HEK293T (cell line): ENCODE results near the gene RCN2.
"Not testable (repeated sequence)": the region's sequence is repeated elsewhere in the genome, so short reads cannot be mapped to it uniquely, and the experiment has no call there.

Source experiments
- CTCF ChIA-PET: fragments of 350-600 bp; formaldehyde crosslinking; extraction: SDS; loops from one replicate; lab custom pipeline; 2021; ENCODE audit warnings: antibody characterized with exemption, inconsistent platforms; lab: Yijun Ruan, JAX
- POLR2A ChIA-PET: fragments of 350-600 bp; formaldehyde crosslinking; extraction: SDS; loops from one replicate; lab custom pipeline; 2020; ENCODE audit warnings: antibody characterized with exemption, inconsistent platforms; lab: Yijun Ruan, JAX
- DNase-seq: peaks from one replicate; pipeline ENCODE4 v3.0.0; 2012; ENCODE audit warnings: mixed read lengths; ENCODE audit errors: extremely low spot score
- ARNT ChIP-seq: fragments of 450-650 bp; IDR thresholded peaks from 2 replicates; pipeline ENCODE4 v1.6.1; 2017; ENCODE audit warnings: mild to moderate bottlenecking
- BHLHE40 ChIP-seq: fragments of 450-650 bp; IDR thresholded peaks from 2 replicates; pipeline ENCODE4 v1.6.1; 2016; ENCODE audit warnings: mild to moderate bottlenecking, moderate library complexity, borderline replicate concordance
- CTBP1 ChIP-seq: fragments of 450-650 bp; IDR thresholded peaks from 2 replicates; pipeline ENCODE4 v1.6.1; 2016; ENCODE audit warnings: borderline replicate concordance
- ELF4 ChIP-seq: fragments of 450-650 bp; IDR thresholded peaks from 2 replicates; pipeline ENCODE4 v1.6.1; 2017; ENCODE audit warnings: antibody characterized with exemption
- FOXA1 ChIP-seq: fragments of 450-650 bp; IDR thresholded peaks from 2 replicates; pipeline ENCODE4 v1.6.1; 2016; ENCODE audit warnings: mild to moderate bottlenecking
- FOXK2 ChIP-seq: fragments of 450-650 bp; IDR thresholded peaks from 2 replicates; pipeline ENCODE4 v1.6.1; 2016; ENCODE audit warnings: mild to moderate bottlenecking
- FOXM1 ChIP-seq: fragments of 450-650 bp; IDR thresholded peaks from 2 replicates; pipeline ENCODE4 v1.6.1; 2017; ENCODE audit warnings: mild to moderate bottlenecking, borderline replicate concordance
- HDGF ChIP-seq: fragments of 450-650 bp; IDR thresholded peaks from 2 replicates; pipeline ENCODE4 v1.6.1; 2017; ENCODE audit warnings: antibody characterized with exemption, borderline replicate concordance
- L3MBTL2 ChIP-seq: fragments of 450-650 bp; conservative IDR thresholded peaks from 2 replicates; pipeline ENCODE4 v1.6.1; 2016; ENCODE audit warnings: mild to moderate bottlenecking
- LEF1 ChIP-seq: fragments of 450-650 bp; IDR thresholded peaks from 2 replicates; pipeline ENCODE4 v1.6.1; 2017; ENCODE audit warnings: mild to moderate bottlenecking, borderline replicate concordance
- NFRKB ChIP-seq: fragments of 450-650 bp; IDR thresholded peaks from 2 replicates; pipeline ENCODE4 v1.6.1; 2016; ENCODE audit warnings: mild to moderate bottlenecking, moderate library complexity
- PKNOX1 ChIP-seq: fragments of 450-650 bp; IDR thresholded peaks from 2 replicates; pipeline ENCODE4 v1.6.1; 2016
- SP1 ChIP-seq: fragments of 450-650 bp; IDR thresholded peaks from 2 replicates; pipeline ENCODE4 v1.6.1; 2017
- SUZ12 ChIP-seq: fragments of 450-650 bp; IDR thresholded peaks from 2 replicates; pipeline ENCODE4 v1.6.1; 2016; ENCODE audit warnings: mild to moderate bottlenecking
- TARDBP ChIP-seq: fragments of 450-650 bp; IDR thresholded peaks from 2 replicates; pipeline ENCODE4 v1.6.1; 2016
- ZNF384 ChIP-seq: fragments of 450-650 bp; IDR thresholded peaks from 2 replicates; pipeline ENCODE4 v1.6.1; 2016

Gene RCN2

DNA sequence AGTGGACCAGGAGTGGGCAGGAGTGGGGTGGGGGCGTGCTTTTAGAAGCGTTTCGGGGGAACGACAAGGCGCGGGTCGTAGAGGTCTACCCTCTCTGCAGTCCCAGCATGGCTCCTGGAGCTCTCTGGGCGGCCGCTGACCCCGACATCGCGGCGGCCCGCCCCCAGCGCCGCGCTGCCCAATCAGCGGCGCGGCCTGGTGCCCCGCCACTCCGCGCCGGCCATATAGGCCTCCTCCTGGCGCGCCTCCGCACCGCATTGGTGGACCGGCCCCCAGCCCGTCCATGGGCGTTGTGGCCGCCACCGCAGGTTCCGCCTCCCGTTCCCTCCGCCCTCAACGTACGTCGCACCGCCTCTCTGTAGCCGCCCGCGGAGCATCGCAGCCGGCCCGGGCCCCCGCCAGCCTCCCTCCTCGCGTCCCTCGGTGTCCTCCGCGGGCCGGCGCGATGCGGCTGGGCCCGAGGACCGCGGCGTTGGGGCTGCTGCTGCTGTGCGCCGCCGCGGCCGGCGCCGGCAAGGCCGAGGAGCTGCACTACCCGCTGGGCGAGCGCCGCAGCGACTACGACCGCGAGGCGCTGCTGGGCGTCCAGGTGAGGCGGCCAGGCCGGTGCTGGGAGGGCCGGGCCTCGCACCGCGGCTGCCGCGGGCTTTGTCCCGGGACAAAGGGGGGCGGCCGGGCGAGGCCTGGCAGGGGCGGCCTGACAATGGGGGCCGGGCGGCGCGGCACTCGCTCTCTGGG, at the start of gene RCN2:
Gene RCN2, plus strand, starts transcription at position 353 of the 738 bp plus-strand sequence. Its CDS starts 93 bp downstream, at position 446.
- DNase-seq = peak; percentile 96
- CTCF ChIA-PET = interaction anchor here (1.7 kb wide), 1 partner anchor 32 kb away, joined by 4 read pairs; no protein-coding TSS in a partner anchor
- TF ChIP-seq FOXM1 = peak; percentile 49; the same call in 1 of the 2 replicates
- TF ChIP-seq LEF1 = peak; percentile 78; the same call in 1 of the 2 replicates
- TF ChIP-seq NFRKB = no peak
- no peak for TF ChIP-seq TARDBP
- no peak for TF ChIP-seq SP1
- TF ChIP-seq ARNT = peak; percentile 50; the same call in 1 of the 2 replicates
- POLR2A ChIA-PET = interaction anchor here (0.5 to 3.5 kb wide), 34 partner anchors 8 to 1188 kb away, joined by 3 to 39 read pairs (median 4); partner anchors contain the start of gene SCAPER

GRCh38 chr15:76885212-76885611, 46.3 kb upstream of the RCN2 start:
- CTCF ChIA-PET = no interaction called here
- POLR2A ChIA-PET = no interaction called here
- TF ChIP-seq HDGF = no peak
- TF ChIP-seq LEF1 = no peak
- no peak for TF ChIP-seq PKNOX1
- no peak for DNase-seq

DNA sequence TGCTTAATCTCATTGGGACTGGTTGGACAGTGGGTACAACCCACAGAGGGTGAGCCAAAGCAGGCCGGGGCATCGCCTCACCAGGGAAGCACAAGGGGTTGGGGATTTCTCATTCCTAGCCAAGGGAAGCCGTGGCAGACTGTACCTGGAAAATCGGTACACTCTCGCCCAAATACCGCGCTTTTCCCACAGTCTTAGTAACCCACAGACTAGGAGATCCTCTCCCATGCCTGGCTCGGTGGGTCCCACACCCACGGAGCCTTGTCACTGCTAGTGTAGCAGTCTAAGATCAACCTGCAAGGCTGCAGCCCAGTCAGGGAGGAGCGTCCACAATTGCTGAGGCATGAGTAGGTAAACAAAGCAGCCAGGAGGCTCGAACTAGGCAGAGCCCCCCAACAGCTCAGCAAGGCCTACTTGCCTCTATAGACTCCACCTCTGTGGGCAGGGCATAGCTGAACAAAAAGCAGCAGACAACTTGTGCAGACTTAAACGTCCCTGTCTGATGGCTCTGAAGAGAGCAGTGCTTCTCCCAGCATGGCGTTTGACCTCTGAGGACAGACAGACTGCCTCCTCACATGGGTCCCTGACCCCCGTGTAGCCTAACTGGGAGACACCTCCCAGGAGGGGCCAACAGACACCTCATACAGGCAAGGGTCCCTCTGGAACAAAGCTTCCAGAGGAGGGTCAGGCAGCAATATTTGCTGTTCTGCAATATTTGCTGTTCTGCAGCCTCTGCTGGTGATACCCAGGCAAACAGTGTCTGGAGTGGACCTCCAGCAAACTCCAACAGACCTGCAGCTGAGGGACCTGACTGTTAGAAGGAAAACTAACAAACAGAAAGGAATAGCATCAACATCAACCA, 44.0 kb upstream of the RCN2 start:
- CTCF ChIA-PET, DNase-seq, POLR2A ChIA-PET: not testable (repeated sequence)

GRCh38 chr15:76892836-76893235, 38.7 kb upstream of the RCN2 start:
- POLR2A ChIA-PET, CTCF ChIA-PET, DNase-seq: not testable (repeated sequence)

DNA sequence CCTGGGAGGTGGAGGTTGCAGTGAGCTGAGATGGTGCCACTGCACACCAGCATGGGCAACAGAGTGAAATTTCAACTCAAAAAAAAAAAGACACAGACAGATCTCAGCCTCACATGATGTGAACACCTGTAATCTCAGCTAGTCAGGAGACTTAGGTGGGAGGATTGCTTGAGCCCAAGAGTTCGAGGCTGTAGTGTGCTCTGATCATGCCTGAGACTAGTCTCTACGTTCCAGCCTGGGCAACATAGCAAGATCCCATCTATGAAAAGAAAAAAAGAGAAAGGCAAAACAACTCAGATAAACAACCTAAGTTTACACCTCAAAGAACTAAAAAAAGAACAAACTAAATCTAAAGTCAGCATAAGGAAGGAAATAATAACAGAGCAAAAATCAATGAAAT, 37.4 kb upstream of the RCN2 start:
- DNase-seq = no peak
- no peak for TF ChIP-seq TARDBP
- no peak for TF ChIP-seq FOXM1
- TF ChIP-seq ELF4 = no peak
- TF ChIP-seq ZNF384 = no peak
- no peak for TF ChIP-seq FOXA1
- no peak for TF ChIP-seq SP1
- TF ChIP-seq LEF1 = no peak
- no peak for TF ChIP-seq HDGF
- TF ChIP-seq CTBP1 = no peak
- TF ChIP-seq NFRKB = no peak
- no peak for TF ChIP-seq SUZ12
- no peak for TF ChIP-seq ARNT
- no peak for TF ChIP-seq PKNOX1
- TF ChIP-seq BHLHE40 = no peak
- TF ChIP-seq FOXK2 = no peak
- ChIA-PET CTCF (no interaction called here), POLR2A (no interaction called here)

DNA sequence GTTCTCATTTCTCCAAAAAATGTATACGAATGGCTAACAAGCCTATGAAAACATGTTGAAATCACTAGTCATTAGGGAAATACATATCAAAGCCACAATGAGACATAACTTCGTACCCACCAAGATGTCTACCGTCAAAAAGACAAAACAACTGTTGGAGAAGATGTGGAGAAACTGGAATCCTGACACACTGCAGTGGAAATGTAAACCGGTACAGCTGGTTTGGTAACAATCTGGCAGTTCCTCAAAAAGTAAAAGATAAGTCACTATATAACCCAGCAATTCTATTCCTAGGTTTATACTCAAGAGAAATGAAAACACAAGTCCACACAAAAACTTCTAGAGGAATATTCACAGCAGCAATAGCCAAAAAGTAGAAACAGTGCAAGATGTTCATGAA, 33.4 kb upstream of the RCN2 start:
- CTCF ChIA-PET = no interaction called here
- TF ChIP-seq HDGF (no peak), L3MBTL2 (no peak)
- POLR2A ChIA-PET = interaction anchor here (1.1 kb wide), 1 partner anchor 32 kb away, joined by 3 read pairs; no protein-coding TSS in a partner anchor
- no peak for DNase-seq

DNA sequence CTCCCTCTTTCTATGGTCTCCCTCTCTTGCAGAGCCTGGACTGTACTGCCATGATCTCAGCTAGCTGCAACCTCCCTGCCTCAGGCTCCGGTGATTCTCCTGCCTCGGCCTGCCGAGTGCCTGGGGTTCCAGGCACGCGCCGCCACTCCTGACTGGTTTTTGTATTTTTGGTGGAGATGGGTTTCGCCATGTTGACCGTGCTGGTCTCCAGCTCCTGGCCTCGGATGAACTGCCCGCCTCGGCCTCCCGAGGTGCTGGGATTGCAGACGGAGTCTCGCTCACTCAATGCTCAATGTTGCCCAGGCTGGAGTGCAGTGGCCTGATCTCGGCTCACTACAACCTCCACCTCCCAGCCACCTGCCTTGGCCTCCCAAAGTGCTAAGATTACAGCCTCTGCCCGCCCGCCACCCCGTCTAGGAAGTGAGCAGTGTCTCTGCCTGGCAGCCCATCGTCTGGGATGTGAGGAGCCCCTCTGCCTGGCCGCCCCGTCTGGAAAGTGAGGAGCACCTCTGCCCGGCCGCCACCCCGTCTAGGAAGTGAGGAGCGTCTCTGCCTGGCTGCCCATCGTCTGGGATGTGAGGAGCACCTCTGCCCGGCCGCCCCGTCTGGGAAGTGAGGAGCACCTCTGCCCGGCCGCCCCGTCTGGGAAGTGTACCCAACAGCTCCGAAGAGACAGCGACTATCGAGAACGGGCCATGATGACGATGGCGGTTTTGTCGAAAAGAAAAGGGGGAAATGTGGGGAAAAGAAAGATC, 32.2 kb upstream of the RCN2 start:
- CTCF ChIA-PET, DNase-seq: not testable (repeated sequence)
- POLR2A ChIA-PET = interaction anchor here (1.1 kb wide), 1 partner anchor 31 kb away, joined by 3 read pairs; no protein-coding TSS in a partner anchor

DNA sequence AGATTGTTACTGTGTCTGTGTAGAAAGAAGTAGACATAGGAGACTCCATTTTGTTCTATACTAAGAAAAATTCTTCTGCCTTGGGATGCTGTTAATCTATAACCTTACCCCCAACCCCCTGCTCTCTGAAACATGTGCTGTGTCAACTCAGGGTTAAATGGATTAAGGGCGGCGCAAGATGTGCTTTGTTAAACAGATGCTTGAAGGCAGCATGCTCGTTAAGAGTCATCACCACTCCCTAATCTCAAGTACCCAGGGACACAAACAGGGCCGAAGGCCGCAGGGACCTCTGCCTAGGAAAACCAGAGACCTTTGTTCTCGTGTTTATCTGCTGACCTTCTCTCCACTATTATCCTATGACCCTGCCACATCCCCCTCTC, 31.6 kb upstream of the RCN2 start:
- DNase-seq, CTCF ChIA-PET, POLR2A ChIA-PET: not testable (repeated sequence)
